HG03139 (cell line): Measurements from ENCODE around the gene RCVRN.

Experiments used
- ATAC-seq: cut with Tn5 transposase; IDR thresholded peaks from one replicate; pipeline ENCODE4 v1.9.1; 2021; ENCODE audit not compliant: unreplicated experiment

Gene RCVRN

DNA sequence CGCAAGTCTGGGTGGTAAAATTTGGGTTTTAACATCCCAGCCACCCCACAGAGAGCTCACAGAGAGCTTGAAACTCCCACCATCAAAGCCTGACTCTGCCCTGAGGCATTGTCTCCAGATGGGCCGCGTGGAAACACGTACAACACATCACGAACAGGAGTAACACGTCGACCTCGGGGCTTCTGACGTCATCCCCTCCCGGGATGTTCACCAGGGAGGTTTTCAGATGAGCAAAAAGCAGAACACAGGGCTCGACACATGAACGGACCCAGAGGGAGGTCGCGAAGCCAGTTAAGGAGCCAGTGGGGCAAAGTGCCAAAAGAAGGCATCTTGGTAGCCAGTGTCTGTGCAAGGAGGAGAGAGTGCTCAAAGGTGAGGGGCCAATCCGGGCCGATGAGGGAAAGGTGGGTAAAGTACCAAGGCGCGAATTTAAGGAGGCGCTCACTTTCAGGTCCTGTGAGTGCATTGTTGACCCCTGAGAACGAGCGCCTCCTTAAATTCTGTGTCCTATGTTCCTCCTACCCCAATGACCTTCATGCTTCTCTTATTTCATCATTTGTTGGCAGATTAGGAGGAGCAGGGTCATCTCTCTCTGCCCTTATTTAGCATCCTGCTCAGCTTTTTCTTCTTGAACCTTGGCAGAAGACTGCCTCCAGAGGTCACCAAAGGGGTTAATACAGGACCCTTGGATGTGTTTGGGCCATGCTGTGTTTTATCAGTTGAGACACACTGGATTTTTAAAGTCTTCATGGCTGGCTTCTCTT is 5.6 kb downstream of the RCVRN start:
- ATAC-seq = no peak

DNA sequence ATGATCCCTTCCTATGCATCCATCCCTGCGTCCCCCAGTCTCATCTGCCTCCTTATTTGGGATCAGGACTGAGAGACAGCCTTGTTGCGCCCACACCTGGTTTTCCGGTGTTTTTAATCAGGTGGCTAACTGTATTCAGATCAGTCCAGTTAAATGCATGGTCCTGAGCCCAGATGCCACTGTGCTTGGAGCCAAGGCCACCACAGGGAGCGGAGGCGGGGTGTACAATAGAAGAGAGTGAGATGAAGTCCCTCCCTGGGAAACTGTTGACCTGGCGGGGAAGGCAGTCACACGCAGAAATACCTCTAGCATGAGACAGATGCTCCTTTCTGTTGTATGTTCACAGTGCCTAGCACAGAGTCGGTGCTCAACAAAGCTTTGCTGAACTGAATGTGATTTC is 6.3 kb downstream of the RCVRN start:
- no peak for ATAC-seq

GRCh38 chr17:9897372-9897968 is 7.6 kb downstream of the RCVRN start:
- ATAC-seq = no peak

GRCh38 chr17:9895923-9896322 is 9.1 kb downstream of the RCVRN start:
- ATAC-seq = no peak

- ATAC-seq = no peak
Measured at GRCh38 chr17:9894231-9894630, 10.8 kb downstream of the RCVRN start.

- no peak for ATAC-seq
Measured at GRCh38 chr17:9893411-9894012, 11.6 kb downstream of the RCVRN start.

- ATAC-seq = no peak
Measured at GRCh38 chr17:9890124-9890523, 14.9 kb downstream of the RCVRN start.

GRCh38 chr17:9887508-9887907 is 17.6 kb downstream of the RCVRN start:
- no peak for ATAC-seq

DNA sequence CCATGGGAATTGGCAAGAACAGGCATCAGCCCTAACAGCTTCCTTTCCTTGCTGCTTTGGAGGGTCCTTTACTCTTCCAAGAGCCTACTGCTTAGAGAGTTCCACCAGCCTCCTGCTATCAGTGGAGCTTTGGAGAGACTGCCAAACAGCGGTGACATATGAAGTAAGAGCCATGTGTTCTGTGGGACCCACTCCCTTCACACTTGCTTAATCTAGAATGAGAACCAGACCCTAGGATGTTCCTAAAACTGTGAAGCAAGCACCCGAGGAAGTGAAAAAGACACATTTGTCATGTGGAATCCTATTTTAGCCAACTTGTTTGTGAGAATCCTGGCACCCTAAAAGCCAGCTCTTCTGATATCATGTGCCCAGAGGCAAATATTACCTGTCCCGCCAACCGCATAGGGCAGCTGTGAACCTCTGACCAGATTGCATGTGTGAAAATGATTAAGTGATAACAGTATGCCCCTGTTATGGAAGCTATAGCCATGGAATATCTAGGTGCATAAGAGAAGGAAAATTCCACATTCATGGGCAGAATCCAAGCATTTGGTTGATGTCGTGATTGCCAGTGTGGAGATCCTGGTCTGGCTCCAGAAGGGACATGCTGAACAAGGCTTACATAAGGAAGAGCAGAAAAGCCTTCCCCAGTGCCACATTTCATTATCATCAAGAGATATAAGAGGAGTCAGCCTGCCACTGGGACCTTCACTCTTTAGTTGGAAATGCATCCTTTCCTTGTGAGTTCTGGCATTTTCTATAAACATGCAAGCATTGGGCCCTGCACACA is 18.7 kb downstream of the RCVRN start:
- no peak for ATAC-seq

- ATAC-seq = no peak
Measured at GRCh38 chr17:9883451-9883850, 21.6 kb downstream of the RCVRN start.

GRCh38 chr17:9880582-9880999 is 24.5 kb downstream of the RCVRN start:
- ATAC-seq = no peak

DNA sequence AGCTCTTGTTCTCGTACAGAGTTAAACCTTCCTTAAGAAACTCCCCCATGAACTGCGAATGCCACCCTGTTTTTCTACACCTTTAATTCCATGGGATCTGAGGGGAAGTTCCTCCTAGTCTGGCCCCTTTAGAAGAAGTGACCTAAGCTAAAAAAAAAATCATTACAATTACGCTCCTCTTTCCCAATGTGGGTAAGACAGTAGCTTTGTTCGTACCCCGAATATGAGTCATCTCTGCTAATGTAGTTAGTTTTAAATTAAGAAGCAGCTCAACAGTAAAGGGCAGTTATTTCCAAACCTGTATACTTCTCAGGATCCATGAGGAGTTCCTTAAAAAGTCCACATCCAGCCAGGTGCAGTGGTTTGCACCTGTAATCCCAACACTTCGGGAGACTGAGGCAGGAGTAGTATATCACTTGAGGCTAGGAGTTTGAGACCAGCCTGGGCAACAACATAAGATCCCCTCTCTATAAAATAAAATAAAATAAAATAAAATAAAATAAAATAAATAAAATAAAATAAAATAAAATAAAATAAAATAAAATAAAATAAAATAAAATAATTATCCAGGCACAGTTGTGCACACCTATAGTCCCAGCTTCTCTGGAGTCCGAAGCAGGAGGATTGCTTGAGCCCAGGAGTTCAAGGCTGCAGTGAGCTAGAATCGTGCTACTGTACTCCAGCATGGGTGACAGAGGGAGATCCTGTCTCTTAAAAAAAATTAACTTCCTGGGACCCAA is 26.1 kb downstream of the RCVRN start:
- no peak for ATAC-seq

DNA sequence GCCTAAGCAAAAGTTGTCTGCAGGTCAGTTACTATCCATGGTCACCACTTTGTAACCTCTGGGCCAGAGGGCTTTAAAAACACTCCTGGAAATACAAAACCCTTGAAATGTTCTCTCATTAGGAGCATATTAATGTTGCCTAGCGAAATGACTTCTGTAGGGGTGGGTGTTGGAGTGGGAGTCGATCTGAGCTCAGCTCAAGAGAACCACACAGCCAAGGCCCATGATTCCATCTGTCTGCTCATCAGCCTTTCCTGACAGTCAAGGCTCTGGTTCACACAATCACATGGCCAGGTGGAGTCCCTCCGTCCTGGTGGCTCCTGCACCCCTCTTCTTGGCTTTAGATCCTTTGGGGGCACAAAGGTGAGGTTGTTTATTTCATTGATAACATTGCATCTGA is 26.7 kb downstream of the RCVRN start:
- ATAC-seq = no peak

DNA sequence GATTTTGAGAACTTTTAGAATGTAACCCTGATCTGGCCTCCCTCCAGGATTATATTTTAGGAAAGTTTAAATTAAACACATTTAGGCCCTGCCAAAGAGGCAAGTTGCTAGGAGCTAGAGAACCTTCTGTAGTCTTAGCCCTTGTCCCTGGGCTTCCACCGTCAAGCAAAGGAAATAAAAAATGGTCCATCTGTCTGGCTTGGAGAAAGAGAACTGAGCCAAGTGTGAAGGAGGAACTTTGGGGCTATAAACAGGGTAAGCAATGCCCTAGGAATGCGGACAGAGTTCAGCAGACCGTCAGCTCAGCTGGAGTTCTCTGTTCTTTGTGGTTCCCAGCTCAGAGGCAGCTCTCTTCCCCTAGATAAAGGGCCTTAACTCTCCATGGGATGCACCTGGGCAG is 29.6 kb downstream of the RCVRN start:
- no peak for ATAC-seq

- no peak for ATAC-seq
Measured at GRCh38 chr17:9874722-9875121, 30.3 kb downstream of the RCVRN start.

GRCh38 chr17:9872852-9873251 is 32.2 kb downstream of the RCVRN start:
- ATAC-seq = no peak

DNA sequence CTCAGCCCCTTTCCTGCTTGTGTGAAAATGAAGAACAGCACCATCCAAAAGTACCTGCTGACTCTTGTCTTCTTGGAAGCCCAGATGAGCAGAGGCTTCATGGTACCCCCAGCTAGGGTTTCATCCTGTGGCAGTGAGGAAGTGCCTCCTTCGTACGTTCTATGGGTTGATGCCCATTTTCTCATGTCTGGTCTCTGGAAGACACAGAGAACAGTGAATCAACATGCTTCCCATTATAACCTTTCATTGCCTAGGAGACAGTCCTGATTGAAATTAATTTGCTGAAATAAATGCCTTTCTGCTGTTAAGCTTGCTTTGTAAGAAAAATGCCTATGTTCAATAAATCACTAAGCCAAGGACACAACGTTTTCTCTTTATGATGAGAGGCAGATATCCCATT is 36.5 kb downstream of the RCVRN start:
- ATAC-seq = no peak

DNA sequence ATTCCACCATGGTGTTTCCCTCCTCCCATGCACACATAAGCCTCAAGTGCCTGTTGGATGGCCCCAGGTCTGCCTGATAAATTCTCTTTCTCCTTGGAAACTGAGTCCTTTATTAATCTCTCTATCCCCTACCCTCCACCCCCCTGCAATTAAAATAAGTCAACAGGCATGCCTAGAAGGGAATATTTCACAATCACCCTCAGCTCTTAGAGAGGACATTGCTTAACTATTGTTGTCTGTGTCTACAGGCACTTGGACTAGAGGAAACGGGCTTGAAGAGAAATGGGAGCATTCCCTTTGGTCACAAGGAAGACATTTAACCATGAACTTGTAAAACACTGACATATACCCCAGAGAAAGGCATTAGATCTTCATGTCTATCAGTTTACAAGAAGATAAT is 39.5 kb downstream of the RCVRN start:
- ATAC-seq = no peak

DNA sequence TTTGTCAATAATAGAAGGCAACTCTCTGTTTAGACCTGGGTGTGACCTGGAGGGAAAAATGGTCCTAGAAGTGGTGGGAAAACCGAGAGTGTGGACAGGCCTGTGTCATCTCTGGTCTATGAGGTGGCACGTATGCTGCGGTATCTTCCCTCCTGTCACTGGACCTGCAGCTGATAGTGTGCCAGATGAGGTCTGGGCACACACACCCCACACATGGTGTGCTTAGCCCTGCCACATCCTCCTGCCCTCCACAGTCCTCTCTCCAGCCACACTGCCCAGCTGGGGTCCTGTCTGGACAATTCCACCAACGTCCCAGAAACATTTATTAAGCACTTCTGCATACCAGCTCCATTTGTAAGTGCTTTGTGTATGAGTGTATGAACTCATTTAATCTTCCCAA is 42.1 kb downstream of the RCVRN start:
- ATAC-seq = no peak

- no peak for ATAC-seq
Measured at GRCh38 chr17:9862220-9862619, 42.9 kb downstream of the RCVRN start.

DNA sequence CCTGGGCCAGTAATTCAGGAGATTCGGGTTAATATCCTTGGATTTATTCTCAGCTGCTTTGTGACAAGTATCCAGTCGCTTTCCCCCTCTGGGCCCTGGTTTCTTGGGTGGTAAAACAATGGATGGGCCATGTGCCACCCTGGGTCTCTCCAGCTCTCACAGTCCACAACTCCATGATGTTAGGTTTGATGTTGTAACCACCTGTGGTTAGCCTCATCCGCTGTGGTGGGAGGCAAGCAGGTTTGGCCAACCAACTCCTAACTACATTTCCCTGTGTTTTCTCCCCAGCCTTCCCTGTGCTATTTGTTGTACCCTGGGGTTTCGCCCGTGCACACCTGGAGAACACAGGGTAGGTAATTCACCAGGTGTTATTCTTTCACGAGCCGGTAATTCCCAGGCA is 44.2 kb downstream of the RCVRN start:
- ATAC-seq = no peak
